ENCODE results near the gene MPHOSPH8.
"Not testable (repeated sequence)": the region's sequence is repeated elsewhere in the genome, so short reads cannot be mapped to it uniquely, and the experiment has no call there.

The MPHOSPH8 gene

DNA sequence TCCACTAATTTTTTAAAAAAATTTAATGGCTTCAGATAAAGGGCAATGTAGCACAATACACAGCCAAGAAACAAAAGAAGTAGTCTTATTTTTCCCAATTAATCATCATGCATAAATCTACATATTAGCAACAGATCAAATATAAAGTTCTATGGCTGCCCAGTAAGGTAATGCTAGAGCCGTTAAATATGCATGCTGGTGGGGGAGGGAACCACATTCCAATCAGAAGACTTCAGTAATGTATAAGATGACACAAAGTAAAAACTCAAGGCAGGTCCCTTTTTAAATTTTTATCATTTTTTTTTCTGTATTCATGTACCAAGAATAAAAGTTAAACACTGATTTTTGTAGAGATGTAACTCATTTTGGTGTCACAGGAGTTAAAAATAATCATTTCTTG lies 62.0 kb downstream of the MPHOSPH8 start:
- DNase-seq, result peak; percentile 40

DNA sequence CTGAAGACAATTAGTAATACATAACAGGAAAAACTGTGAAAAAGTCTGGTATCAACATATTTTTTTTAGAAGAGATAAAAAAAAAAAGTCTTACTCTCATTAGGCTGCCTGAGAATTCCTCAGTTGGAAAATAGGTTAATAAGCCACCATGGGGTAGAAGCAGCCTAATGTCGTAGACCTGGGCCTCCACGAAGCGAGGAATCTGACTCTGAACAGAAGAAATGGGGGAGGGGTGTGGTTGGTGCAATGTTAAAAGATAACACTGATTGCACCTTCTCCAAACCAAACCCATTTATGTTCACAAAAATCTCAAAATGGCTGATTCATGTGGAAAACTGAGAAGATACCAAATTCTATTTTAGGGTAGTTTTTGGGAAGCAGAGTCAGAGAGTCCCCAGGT lies 62.4 kb downstream of the MPHOSPH8 start:
- DNase-seq, result no peak

DNA sequence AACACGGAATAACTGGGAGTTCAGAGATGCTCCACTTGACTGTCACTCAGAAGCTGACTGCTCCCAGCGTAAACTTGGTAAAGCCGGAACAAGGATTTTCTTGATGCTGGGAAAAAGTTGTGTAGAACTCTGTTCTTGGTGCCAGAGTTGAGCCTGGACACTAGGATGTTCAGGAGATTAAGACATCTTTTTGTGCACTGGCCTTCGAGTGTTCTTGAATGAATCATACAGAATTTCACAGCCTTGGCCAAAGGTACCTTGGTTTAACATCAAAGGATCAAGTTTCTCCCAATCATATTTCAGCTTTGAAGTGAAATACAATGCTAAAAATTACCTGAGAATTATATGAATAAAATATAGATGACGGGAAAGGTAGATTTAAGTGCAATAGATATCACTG lies 67.5 kb downstream of the MPHOSPH8 start:
- not testable (repeated sequence) for DNase-seq

DNA sequence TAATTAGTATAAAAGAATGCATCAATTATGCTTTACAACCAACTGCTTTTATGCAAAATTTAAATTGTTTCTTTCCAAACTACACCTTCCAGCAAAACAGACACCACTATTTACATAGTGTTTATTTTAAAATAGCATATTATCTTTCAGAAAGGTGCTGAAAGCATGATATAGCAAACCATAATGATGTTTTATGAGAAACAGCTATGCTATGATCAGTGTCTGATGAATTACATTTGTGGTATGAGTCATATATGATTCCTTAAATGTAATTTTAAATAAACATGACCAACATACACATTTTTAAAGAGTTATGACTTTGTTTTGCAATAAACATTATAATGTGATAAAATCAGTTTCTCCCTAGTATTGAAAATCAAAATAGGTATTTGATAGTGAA lies 68.2 kb downstream of the MPHOSPH8 start:
- DNase-seq, result peak; percentile 22

DNA sequence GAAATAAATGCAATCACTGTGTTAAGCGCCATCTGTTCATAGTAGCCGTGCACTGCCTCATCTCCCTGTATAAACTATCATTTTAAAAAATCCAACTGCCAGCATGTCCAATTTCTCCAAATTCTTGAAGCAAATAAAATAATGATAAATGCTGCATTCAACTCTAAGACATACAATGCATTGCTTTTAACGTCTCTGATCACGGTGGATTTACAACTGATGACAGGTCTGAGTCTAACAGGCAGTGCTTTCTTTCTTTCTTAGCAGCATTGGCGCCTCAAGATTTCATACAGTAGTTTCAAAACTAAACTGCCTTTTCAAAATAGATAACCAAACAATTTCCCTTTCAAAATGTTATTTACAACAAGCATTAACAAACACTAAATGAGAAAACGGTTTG lies 70.8 kb downstream of the MPHOSPH8 start:
- not testable (repeated sequence) for DNase-seq

DNA sequence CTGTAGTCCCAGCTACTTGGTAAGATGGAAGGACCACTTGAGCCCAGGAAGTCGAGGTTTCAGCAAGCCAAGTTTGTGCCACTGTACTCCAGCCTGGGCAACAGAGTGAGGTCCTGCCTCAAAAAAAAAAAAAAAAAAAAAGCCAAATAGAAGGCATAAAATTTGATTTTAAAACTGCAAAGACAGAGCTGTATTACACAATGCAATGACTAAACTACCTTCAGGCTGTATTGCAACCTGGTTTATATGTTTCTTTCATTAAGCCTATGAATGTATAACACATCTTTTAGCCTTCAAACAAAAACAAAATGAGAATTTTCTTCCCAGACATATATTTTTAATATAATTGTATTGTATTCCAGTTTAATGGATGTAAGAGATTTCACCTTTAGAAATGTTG lies 75.6 kb downstream of the MPHOSPH8 start:
- DNase-seq, result not testable (repeated sequence)

DNA sequence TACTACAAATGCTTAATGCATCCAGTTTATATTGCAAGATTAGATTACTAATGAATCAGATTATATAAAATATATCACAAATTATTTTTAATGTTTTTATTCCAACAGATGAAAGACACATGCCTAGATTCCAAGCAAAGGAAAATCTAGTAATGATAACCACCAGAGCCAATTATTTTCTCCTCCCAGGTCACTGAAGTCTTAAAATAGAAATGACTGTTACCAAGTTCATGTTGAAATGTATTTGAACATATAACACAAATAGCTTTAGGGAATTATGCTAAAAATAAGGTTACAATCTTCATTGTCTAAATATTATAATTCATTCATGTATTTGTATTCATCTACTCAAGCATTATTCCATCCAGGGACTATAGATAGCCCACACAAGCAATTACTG lies 76.3 kb downstream of the MPHOSPH8 start:
- DNase-seq, result not testable (repeated sequence)

DNA sequence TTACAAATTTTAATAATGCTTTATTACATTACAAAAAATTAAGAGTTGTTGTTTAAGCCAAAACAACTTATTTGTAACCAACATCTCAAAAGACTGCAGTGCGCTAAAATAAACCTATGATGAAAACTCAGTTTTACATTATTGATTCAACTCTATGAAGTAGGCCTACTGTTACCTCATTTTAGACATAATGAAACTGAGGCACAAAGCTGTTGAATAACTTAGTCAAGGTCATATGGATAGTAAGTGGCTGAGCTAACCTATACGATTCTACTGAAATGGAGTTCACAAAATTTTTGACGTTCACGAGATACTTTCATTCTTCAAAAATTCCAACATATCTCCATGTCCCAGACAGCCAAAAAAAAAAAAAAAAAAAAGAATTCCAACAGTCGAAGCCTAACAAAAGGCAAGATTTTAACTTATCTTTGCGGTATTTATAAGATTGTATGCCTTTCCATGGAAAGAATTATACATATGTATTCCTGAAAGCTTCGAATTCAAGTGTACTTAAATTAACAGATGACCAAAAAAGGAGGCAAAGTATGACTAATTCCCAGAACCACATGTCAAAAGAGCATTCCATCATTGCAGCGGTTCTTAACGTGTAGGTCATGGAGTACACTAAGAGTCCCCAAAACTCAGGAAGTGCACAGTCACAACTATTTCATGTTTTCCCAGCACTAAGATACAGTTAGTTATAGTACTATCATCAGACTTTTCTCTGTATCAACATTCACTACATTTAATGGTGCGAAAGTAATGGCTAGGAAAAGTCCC lies 79.9 kb downstream of the MPHOSPH8 start:
- DNase-seq, result peak; percentile 77

DNA sequence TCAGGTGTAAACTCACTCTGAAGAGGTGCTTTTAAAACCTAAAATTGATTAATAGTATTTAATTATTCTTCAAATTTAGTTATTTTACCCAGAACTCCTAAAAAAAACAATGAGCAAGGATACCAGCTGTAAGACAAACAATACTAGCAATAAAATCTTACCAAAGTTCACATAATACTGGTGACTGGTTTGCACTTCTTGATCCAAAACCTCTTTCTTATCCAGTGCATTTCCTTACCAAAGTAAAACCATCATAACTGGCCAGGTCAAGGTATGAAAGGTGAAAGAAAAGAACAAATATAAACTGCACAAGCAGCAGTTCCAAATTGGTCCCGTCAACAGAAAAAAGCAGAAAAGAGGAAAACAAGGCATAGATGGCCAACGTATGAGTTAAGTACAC lies 86.6 kb downstream of the MPHOSPH8 start:
- no peak for DNase-seq

All from fibroblast of skin of right biceps (primary cell).